ENCODE data around the gene TMCO5A.

- TF ChIP-seq GATA2 (IDR thresholded peaks at IDR 0.05; ENCODE audit: low read depth, low read length) (no peak), GATA3 (IDR thresholded peaks at IDR 0.05; ENCODE audit: low read depth, low read length) (no peak)
Observed at GRCh38 chr15:37973856-37974255, 39.4 kb downstream of the TMCO5A start.

Data from SH-SY5Y (cell line).